GM12891 (cell line): ENCODE results near the gene POU3F2.

Experiments used
- PAX5 ChIP-seq: IDR thresholded peaks from 2 replicates; pipeline ENCODE4 v1.6.1; 2011; ENCODE audit warnings: low read length, moderate library complexity, mild to moderate bottlenecking; ENCODE audit not compliant: insufficient read depth, severe bottlenecking
- POLR2A ChIP-seq: IDR thresholded peaks from 2 replicates; pipeline ENCODE4 v1.6.1; 2011; ENCODE audit warnings: low read depth, low read length, control low read depth
- POLR2AphosphoS5 ChIP-seq: IDR thresholded peaks from 2 replicates; pipeline ENCODE4 v1.6.1; 2011; ENCODE audit warnings: low read depth, low read length, control low read depth
- SPI1 ChIP-seq: IDR thresholded peaks from 2 replicates; pipeline ENCODE4 v1.6.1; 2011; ENCODE audit warnings: low read depth, low read length, control low read depth
- TAF1 ChIP-seq: IDR thresholded peaks from 2 replicates; pipeline ENCODE4 v1.6.1; 2011; ENCODE audit warnings: low read depth, low read length, control low read depth

- no peak for TF ChIP-seq POLR2AphosphoS5
- no peak for TF ChIP-seq TAF1
- no peak for TF ChIP-seq POLR2A
- no peak for TF ChIP-seq SPI1
- TF ChIP-seq PAX5 = no peak
Observed at GRCh38 chr6:98845211-98846020, 11.0 kb downstream of the POU3F2 start.
